GM18867 (cell line): Measurements from ENCODE around the gene GJD3.

Source experiments
- ATAC-seq: cut with Tn5 transposase; IDR thresholded peaks from one replicate; pipeline ENCODE4 v1.9.1; 2021; ENCODE audit warnings: mild to moderate bottlenecking, moderate library complexity; ENCODE audit not compliant: unreplicated experiment

Gene GJD3

DNA sequence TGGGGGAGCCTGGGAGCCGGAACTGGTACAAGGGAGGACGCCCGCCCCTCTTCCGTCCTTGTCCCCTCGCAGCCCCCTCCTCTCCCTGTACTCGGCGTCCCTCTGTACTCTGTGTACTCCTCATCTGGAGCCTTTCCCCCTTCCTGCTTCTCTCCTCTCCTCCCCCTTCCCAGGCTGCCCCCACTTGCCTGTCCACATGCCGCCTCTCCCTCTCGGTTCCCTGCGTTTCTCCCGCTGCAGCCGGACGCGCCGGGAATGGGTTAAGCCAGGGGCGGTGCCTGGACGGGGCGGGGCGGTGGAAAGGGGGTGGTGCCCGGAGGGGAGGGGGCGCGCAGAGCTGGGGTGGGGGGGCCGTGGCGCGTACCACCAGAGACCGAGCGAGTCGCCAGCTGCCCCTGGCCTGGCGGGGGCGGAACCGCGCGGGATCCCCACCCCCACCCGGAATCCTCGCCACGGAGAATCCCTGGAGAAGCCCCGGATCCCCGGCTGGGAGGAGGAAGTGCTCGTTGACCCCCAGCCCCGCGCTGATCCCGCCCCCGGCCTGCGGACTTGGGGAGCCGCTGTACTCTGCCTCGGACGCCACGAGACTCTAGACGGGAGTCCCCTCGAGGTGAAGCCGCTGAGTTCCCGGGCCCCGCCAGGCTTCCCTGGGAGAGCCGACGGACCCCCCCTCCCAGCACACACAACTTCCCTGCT lies 22.6 kb downstream of the GJD3 start:
- no peak for ATAC-seq

- ATAC-seq, result peak; percentile 80
These were observed 23.4 kb downstream of the GJD3 start for GRCh38 chr17:40340880-40341807.

DNA sequence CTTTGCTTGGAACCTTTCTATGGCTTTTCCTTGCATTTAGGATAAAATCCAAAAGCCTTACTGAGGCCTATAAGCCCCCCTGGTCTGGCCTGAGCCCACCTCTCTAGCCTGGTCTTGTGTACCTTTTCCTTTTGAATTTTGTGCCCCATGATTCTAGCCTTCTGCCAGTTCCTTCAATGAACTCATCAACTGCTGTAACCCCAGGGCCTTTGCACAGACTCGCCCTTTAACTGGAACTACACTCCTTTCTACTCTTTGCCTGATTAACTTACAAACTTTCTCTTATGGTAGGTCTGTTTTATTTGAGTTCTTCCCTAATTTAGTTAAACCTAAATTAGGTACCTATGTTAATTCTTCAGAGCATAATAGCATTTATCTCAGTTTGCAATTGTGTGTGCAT lies 24.2 kb downstream of the GJD3 start:
- no peak for ATAC-seq

DNA sequence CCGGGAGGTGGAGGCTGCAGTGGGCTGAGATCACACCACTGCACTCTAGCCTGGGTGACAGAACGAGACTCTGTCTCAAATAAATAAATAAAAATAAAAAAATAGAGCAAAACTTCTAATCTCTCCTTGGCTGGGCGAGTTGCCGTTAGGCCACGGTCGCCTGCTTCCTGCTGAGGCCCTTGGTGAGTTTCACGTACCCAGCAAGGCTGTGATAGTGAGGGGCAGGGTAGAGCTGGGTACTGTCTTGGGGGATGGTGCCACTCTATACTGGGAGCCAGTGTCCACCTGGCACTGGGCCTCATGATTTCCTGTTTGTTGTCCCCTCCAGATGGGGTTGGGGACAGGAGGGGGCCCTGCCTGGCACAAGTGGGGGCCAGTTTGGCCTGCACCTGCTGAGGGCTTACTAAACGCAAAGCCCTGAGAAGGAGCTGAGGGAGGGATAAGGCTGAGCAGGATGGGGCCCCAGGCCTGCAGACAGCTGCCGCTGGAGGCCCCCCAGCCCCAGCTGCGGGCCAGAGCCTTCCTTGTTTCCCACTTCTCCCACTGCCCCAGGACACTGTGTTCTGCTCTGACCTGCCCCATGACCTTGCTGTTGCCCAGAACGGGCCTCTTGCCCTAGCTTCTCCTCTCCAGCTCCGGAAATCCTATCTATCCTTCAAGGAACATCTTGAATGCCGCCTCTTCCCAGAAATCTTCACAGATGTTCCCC lies 25.4 kb downstream of the GJD3 start:
- no peak for ATAC-seq

- no peak for ATAC-seq
These were observed 26.5 kb downstream of the GJD3 start for GRCh38 chr17:40338058-40338457.

- no peak for ATAC-seq
These were observed 27.2 kb downstream of the GJD3 start for GRCh38 chr17:40337351-40337750.

GRCh38 chr17:40335620-40336019 lies 28.9 kb downstream of the GJD3 start:
- no peak for ATAC-seq

DNA sequence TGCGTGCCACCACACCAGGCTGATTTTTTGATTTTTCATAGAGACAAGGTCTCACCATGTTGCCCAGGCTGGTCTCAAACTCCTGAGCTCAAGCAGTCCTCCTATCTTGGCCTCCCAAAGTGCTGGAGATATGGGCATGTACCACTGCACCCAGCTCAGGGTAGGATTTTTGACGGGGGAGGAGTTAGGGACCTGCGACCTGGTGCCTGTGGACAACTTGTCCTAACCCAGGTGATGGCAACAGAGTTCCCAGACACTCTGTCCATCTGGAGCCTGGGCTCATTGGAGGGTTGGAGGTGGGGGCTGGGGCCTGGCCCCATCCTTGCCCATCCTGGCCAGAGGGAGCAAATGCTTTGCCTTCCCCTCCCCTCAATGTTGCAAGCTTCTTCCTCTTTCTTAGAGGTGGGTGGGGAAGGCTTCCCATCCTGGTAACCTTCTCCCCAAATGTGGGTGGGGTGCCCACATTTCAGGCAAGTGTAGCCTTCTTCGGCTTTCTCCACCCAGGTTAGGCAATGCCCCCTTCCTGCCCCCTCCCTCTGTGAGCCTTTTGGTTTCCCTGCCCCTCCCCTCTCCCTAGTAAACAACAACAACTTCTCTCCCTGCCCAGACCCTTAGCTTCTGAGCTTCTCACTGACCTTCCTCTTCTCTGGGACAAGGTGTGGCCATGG lies 30.6 kb downstream of the GJD3 start:
- no peak for ATAC-seq

DNA sequence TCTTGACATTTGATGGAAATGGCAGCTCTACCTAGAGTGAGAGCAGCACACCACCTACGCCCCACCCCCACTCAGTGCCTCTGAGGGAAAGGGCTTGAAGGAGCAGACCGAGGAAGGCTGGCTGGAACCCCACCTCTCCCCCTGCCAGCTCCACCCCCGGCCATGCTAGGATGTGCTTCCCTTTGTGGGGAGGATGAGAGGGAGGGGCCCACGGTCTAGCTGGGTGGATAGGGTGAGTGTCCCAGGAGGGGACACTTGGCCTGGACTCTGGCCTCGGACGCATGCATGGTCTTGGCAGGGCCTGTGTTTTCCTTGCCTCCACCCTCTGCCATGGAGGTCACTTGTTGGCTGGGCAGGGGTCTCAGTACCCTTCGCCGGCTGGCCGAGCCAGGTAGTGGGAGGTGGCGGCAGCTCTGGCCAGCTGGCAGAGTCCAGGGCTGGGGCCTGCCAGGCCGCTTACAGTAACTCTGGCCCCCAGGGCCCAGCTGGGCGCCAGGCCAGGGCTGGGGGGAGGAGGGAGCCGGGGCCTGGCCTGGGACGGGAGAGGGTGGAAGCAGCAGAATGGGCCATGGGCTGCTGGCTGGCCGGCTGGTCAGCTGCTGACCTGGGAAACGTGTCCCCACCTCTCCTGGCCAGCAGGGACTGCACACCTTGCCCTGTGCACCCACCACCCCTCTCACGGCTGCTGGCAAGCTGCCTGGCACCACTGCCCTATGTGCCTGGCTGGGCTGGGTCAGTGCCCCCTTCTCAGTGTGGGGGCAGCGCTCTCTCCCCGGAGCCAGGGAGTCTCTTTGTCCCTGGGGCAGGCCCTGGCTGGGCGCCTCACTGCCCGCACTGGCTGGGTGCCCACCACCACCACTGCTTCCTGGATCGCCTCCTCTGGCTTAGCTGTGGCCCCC lies 32.5 kb downstream of the GJD3 start:
- ATAC-seq, result no peak

DNA sequence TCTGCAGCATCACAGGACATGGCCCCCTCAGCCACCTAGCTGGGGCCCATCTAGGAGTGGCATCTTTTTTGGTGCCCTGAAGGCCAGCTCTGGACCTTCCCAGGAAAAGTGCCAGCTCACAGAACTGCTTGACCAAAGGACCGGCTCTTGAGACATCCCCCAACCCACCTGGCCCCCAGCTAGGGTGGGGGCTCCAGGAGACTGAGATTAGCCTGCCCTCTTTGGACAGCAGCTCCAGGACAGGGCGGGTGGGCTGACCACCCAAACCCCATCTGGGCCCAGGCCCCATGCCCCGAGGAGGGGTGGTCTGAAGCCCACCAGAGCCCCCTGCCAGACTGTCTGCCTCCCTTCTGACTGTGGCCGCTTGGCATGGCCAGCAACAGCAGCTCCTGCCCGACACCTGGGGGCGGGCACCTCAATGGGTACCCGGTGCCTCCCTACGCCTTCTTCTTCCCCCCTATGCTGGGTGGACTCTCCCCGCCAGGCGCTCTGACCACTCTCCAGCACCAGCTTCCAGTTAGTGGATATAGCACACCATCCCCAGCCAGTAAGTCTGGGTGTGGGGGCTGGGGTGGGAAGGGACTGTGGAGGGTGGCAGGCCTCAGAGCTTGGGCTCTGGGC lies 33.6 kb downstream of the GJD3 start:
- ATAC-seq, result no peak

DNA sequence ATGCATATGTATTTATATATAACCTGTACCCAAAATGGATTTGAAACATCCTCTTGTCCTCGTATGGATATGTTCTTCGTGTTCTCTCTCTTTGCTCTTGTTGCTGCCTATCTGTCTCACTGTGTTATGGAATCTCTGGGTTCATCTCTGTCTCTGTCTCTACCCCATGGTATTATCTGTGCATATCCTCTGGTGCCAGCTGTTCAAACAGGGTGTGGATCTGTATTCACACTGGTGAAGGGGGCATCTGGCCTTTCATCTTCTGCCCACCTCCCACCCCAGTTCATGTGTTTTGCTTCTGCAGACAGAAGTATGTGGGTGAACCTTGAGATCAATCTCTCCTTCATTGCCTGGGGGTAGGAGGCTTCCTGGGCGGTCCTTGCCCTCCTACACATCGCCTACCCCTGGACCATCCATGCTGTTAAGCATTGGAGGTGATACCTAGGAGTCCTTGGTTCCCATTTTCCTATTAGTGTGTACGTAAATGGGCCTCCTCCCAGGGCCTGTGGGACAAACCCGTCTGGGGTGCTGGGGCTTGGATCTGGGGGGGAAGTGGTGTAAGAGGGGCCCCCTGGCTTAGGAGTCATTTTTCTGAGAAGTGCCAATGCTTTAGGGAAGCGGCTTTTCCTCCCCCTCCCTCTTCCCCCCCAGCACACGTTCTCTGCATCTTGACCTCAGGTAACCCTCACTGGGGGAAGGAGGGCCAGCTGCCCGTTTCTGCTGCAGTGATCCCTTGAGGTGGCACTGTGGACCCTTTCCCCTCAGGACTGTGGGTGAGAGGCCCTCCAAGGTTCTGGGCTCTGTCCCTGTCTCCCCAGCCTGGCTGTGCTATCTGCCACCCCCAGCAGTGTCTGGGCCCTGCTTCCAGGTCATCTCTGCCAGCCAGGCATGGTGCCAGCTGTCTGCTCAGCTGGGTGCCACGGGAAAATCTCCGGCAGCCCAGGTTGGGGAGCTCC lies 34.4 kb downstream of the GJD3 start:
- no peak for ATAC-seq

DNA sequence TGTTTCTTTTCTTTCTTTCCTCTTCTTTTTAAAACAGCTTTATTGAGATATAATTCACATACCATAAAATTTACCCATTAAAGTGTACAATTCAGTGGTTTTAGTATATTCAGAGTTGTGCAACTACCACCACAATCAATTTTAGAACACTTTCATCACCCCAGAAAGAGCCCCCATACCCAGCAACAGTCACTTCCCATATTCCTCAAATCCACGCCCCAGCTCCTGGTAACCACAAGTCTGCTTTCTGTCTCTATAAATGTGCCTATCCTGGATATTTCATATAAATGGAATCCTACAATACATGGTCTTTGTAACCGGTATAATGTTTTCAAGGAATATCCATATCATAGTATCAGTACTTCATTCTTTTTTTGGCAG lies 36.2 kb downstream of the GJD3 start:
- no peak for ATAC-seq

DNA sequence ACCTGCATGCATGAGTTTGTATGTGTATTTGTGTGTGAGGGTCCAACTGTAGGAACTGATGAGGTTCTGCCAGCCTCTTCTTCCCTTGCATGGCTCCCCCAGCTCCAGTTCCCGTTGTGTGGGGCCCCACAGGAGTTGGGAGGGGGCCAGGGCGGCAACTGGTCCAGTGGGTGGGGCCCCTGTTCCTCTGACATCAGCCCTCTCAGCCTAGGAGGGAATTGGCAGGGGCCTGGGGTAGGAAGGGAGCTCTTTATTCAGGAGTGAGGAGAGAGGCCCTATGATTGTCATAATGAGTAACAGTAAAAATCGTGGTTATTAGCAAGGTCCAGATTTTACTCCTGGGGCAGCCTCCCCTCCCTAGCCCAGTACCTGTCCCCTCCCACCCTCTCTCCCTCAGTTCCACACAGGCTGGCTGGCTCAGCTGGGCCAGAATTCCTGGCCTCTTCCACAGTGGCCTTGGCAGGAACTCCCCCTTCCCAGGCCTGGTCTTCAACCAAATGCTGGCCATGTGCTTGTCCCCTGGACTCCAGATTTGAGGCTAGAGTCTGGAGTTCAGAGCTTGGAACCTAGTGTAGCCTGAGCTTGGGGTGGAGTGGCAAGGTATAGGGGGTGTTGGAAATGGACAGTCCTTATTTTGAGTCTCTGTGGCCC lies 36.7 kb downstream of the GJD3 start:
- ATAC-seq, result no peak

GRCh38 chr17:40327244-40327729 lies 37.2 kb downstream of the GJD3 start:
- ATAC-seq, result no peak

DNA sequence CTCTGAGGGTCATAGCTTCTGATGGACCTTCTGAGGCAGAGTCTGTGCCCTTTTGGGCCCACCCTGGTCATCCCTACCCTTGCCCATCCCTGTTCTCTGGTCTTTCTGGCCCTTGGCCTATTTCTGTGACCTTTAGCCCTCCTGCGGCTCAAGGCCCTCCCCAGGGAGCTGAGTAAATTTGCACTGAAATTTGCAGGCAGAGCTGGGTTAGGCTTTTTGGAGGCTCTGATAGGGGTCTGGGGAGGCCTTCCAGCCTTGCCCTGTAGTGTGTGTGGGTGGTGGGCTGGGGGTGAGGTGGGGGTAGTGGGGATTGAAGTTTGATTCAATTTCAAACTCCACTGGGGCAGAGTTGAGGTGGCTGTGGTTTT lies 37.7 kb downstream of the GJD3 start:
- no peak for ATAC-seq

DNA sequence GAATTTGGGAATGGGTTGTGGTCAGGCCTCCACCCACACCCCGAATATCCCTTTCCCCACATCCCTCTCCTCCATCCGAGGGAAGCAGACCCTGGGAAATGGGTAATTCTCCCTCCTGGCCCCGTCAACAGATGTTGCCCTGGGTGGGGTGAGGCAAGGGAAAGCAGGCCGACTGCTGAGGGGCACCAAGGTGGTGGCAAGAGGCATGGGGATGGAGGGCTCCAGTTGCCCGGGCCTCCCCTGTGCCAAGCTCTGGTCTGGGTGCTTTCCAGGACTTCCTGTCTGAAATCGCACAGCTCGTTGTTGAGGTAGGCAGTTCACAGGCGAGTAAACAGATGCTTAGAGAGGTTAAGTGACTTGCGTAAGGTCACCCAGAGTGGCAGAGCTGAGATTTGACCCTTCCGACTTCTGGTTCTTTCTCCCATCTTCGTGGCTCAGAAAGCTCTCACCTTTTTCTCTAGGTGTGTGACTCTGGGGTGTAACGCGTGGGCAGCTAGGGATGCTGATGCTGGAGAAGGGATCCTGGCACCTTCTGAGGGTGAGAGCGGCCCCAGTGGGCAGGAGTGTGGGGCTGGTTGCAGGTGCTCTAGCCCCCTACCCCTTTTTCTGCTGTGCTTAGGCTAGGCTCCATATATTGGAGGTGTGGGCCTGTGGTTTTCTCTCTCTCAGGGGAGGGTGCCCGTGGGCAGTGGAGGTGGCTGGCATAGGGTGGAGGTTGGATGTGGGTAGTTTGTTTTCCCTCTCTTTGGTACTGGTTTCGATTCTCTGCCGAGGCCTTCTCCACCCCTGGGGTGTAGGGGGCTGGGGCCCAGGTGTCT lies 38.3 kb downstream of the GJD3 start:
- ATAC-seq, result no peak
